ENCODE results near the gene PTPMT1. TPM values are rescaled to one million over a fixed set of nuclear protein-coding genes. Genes with fewer than 3 reads are reported as not detected.

PTPMT1 gene
- total RNA-seq, 2 donors from 2014 or later: 52.4 TPM

GRCh38 chr11:47603295-47603694 is 37.9 kb downstream of the PTPMT1 start:
- no peak overlapping the region for H3K27ac ChIP-seq
- H3K9me3 ChIP-seq: no peaks in the 10 kb centered on the region
- ATAC-seq: no peak
- no peaks in the 10 kb centered on the region for H3K27me3 ChIP-seq
- 92 to 95% methylated on average over 4 of the region's 4 CpGs for WGBS, 2 donors
- intact Hi-C loops (cut with DNase I): no loop called here
- H3K4me1 ChIP-seq: peaks cover 12% of the 10 kb centered on the region
- TF ChIP-seq, protein P1, sequence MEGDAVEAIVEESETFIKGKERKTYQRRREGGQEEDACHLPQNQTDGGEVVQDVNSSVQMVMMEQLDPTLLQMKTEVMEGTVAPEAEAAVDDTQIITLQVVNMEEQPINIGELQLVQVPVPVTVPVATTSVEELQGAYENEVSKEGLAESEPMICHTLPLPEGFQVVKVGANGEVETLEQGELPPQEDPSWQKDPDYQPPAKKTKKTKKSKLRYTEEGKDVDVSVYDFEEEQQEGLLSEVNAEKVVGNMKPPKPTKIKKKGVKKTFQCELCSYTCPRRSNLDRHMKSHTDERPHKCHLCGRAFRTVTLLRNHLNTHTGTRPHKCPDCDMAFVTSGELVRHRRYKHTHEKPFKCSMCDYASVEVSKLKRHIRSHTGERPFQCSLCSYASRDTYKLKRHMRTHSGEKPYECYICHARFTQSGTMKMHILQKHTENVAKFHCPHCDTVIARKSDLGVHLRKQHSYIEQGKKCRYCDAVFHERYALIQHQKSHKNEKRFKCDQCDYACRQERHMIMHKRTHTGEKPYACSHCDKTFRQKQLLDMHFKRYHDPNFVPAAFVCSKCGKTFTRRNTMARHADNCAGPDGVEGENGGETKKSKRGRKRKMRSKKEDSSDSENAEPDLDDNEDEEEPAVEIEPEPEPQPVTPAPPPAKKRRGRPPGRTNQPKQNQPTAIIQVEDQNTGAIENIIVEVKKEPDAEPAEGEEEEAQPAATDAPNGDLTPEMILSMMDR (IDR thresholded peaks at IDR 0.05): no peak
- no peak for TF ChIP-seq POLR2A (IDR thresholded peaks at IDR 0.05)
- no peak for DNase-seq
- H3K4me3 ChIP-seq: no peak overlapping the region
- no peaks in the 10 kb centered on the region for H3K36me3 ChIP-seq (replicated peaks in 1 of 2; ENCODE audit: insufficient read depth in 1 of 2, low read depth in 2 of 2)

- no peak overlapping the region for H3K4me3 ChIP-seq
- H3K9me3 ChIP-seq: no peaks in the 10 kb centered on the region
- 31 to 33% methylated on average over 3 of the region's 3 CpGs for WGBS, 2 donors
- TF ChIP-seq, protein P1 (IDR thresholded peaks at IDR 0.05): no peak
- TF ChIP-seq POLR2A (IDR thresholded peaks at IDR 0.05): no peak
- H3K4me1 ChIP-seq: peaks cover 12% of the 10 kb centered on the region
- no peaks in the 10 kb centered on the region for H3K27me3 ChIP-seq
- no peaks in the 10 kb centered on the region for H3K36me3 ChIP-seq (replicated peaks in 1 of 2; ENCODE audit: insufficient read depth in 1 of 2, low read depth in 2 of 2)
- H3K27ac ChIP-seq: peak overlapping the region in 2 of 4 donors; percentile 5 to 24
- ATAC-seq (no peak), DNase-seq (no peak)
- intact Hi-C loops (cut with DNase I): no loop called here
These were observed 40.5 kb downstream of the PTPMT1 start for GRCh38 chr11:47605921-47606320.

DNA sequence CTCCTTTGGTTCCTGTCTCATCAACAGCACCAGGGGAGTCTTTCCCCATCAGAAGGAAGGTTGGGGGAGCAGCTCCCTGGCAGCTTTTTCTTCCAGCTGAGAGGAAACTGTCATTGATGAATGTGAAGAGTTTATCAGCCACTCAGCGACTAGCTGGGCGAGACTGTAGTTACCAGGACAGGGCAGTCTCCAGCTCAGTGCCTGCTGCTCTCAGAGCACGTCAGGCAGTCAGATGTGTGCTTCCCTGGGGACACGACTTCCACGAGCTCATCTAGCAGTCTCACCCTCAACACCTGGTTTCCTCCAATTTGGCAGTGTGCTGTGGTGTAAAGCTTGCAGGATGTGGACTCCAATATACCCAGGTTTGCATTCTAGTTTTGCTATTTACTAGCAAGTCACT is 41.3 kb downstream of the PTPMT1 start:
- 26 to 72% methylated on average over 5 of the region's 5 CpGs for WGBS, 2 donors
- no peaks in the 10 kb centered on the region for H3K27me3 ChIP-seq
- intact Hi-C loops (cut with DNase I): no loop called here
- no peak for TF ChIP-seq POLR2A (IDR thresholded peaks at IDR 0.05)
- TF ChIP-seq, protein P1 (IDR thresholded peaks at IDR 0.05): no peak
- no peaks in the 10 kb centered on the region for H3K36me3 ChIP-seq (replicated peaks in 1 of 2; ENCODE audit: insufficient read depth in 1 of 2, low read depth in 2 of 2)
- no peak overlapping the region for H3K4me3 ChIP-seq
- H3K4me1 ChIP-seq: peaks cover 12% of the 10 kb centered on the region
- no peak overlapping the region for H3K27ac ChIP-seq
- DNase-seq (no peak), ATAC-seq (no peak)
- no peaks in the 10 kb centered on the region for H3K9me3 ChIP-seq

- ATAC-seq (peak; percentile 56), DNase-seq (peak in 2 of 4 donors; percentile 29 to 56)
- no peaks in the 10 kb centered on the region for H3K36me3 ChIP-seq (replicated peaks in 1 of 2; ENCODE audit: insufficient read depth in 1 of 2, low read depth in 2 of 2)
- intact Hi-C loops (cut with DNase I): no loop called here
- no peak overlapping the region for H3K4me3 ChIP-seq
- no peaks in the 10 kb centered on the region for H3K9me3 ChIP-seq
- H3K4me1 ChIP-seq: peaks cover 12% of the 10 kb centered on the region
- no peak overlapping the region for H3K27ac ChIP-seq
- WGBS, 2 donors: 71 to 85% methylated on average over 6 to 7 of the region's 7 CpGs
- no peak for TF ChIP-seq POLR2A (IDR thresholded peaks at IDR 0.05)
- no peaks in the 10 kb centered on the region for H3K27me3 ChIP-seq
These were observed 42.0 kb downstream of the PTPMT1 start for GRCh38 chr11:47607380-47607779.

GRCh38 chr11:47609675-47610074 is 44.3 kb downstream of the PTPMT1 start:
- no peaks in the 10 kb centered on the region for H3K36me3 ChIP-seq (replicated peaks in 1 of 2; ENCODE audit: insufficient read depth in 1 of 2, low read depth in 2 of 2)
- no peak overlapping the region for H3K4me3 ChIP-seq
- DNase-seq (no peak), ATAC-seq (no peak)
- no peak for TF ChIP-seq POLR2A (IDR thresholded peaks at IDR 0.05)
- TF ChIP-seq, protein P1 (IDR thresholded peaks at IDR 0.05): no peak
- no peaks in the 10 kb centered on the region for H3K9me3 ChIP-seq
- 72 to 77% methylated on average over 3 of the region's 3 CpGs for WGBS, 2 donors
- H3K4me1 ChIP-seq: peaks cover 12% of the 10 kb centered on the region
- intact Hi-C loops (cut with DNase I): no loop called here
- no peak overlapping the region for H3K27ac ChIP-seq
- H3K27me3 ChIP-seq: no peaks in the 10 kb centered on the region

Measured in body of pancreas (tissue), 4 donors.